ENCODE results near the gene PDE4B. TPM values are rescaled to one million over a fixed set of nuclear protein-coding genes. Genes with fewer than 3 reads are reported as not detected.

The PDE4B gene
- total RNA-seq, 2 donors from 2014 or later = 23.6 to 53.9 TPM

DNA sequence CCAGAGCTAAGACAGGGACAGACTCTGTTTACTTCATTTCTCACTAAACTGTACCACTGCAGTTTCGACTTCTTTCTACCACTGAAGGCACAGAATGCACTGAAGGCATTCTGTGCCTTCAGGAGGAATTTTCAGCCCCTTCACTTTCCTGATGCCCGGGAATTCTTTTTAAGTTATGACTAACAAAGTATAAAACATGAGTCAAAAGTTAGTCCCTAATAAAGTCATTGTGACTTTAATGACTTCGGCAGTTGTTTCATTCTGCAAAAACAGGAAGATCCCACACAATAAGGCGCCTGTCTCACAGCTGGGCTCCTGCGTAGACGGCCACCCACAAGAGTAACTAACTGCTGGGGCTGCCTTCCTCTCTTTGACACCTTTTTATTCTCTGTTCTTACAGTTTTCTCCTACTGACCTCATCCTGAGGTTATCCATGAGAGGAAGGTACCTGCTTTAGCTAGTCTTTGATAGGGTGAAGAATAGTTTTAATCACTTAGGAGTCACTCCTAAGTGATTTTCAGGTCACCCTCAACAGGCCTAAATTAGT is 557.4 kb downstream of the PDE4B start:
- no peaks in the 10 kb centered on the region for H3K27me3 Mint-ChIP-seq (ENCODE audit: low read depth)
- peak overlapping the region; percentile 71 to 79 for H3K4me3 Mint-ChIP-seq
- H3K9me3 Mint-ChIP-seq = peaks cover 0 to 1% of the 10 kb centered on the region in 2 donors
- peak; percentile 56 to 64 for ATAC-seq (replicated peaks in 1 of 2)
- peaks cover 3 to 5% of the 10 kb centered on the region in 2 donors for H3K36me3 Mint-ChIP-seq (ENCODE audit: insufficient read depth in 2 of 2)
- peak overlapping the region; percentile 77 for H3K27ac Mint-ChIP-seq
- peak; percentile 55 to 59 for DNase-seq
- H3K4me1 Mint-ChIP-seq (ENCODE audit: low read depth) = peaks cover 98% of the 10 kb centered on the region

DNA sequence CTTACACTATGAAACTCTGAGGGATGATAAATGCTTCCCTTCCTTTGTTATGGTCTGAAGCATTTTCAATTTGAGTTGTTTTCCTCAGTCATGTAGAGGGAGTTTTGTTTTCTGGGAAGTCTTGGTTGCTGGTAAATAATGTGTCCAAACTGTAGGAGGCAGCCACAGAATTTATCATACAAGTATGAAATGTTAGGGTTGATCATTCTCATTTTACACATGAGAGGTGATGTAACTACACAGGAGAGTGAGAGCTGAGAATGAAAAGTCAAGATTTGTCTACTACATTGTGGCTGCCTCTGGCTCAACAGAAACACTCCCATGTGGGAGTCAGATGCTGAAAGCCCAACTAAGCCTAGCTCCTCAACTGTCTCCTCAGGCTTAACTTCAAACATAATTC is 558.8 kb downstream of the PDE4B start:
- no peaks in the 10 kb centered on the region for H3K27me3 Mint-ChIP-seq (ENCODE audit: low read depth)
- H3K36me3 Mint-ChIP-seq (ENCODE audit: insufficient read depth in 2 of 2) = peaks cover 5 to 9% of the 10 kb centered on the region in 2 donors
- peak overlapping the region; percentile 71 to 79 for H3K4me3 Mint-ChIP-seq
- ATAC-seq (replicated peaks in 1 of 2) (peak; percentile 76 to 78), DNase-seq (peak in 1 of 2 donors; percentile 24)
- peaks cover 0 to 1% of the 10 kb centered on the region in 2 donors for H3K9me3 Mint-ChIP-seq
- peaks cover 98% of the 10 kb centered on the region for H3K4me1 Mint-ChIP-seq (ENCODE audit: low read depth)
- peak overlapping the region; percentile 77 for H3K27ac Mint-ChIP-seq

DNA sequence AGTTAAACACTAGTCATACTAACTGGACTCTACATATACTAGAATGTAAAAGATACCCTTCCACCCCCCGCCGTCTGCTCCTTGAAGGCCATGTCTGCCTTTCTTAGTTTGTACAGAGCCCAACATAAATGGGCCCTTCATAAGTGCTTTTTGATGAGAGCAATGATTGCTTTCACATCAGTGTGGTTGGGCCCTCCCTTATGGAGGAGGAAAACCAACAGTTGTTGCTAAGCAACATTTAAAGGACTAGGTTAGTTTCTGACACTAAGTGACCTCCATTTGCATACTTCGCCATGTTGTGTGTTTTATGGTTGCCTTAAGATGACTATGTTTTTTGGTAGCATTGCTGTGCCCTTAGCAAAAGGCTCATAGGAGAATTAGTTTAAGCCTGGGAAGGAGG is 559.2 kb downstream of the PDE4B start:
- H3K9me3 Mint-ChIP-seq = peaks cover 0 to 1% of the 10 kb centered on the region in 2 donors
- peaks cover 98% of the 10 kb centered on the region for H3K4me1 Mint-ChIP-seq (ENCODE audit: low read depth)
- ATAC-seq (replicated peaks in 1 of 2) = peak; percentile 46 to 62
- H3K36me3 Mint-ChIP-seq (ENCODE audit: insufficient read depth in 2 of 2) = peaks cover 5 to 13% of the 10 kb centered on the region in 2 donors
- H3K27ac Mint-ChIP-seq = peak overlapping the region; percentile 77
- H3K4me3 Mint-ChIP-seq = peak overlapping the region; percentile 71 to 79
- H3K27me3 Mint-ChIP-seq (ENCODE audit: low read depth) = no peaks in the 10 kb centered on the region
- peak in 1 of 2 donors; percentile 23 for DNase-seq

DNA sequence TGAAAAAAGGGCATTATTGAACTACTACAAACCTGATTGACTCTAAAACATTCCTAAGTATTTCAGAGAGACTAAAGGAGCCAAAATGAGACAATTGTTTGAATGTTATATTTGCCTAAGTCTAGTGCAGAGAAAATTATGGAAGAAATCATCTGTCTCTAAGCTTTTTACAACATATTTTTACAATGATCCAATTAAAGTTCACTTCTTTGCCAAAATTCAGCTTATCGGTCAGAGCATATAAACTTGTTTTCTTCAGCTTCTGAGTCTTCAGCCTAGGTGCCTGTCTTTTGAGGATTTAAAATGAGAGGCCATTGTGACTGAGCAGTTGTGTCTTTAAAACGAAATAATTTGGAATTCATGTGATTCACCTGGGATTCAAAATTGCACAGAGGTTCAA is 560.1 kb downstream of the PDE4B start:
- ATAC-seq (replicated peaks in 1 of 2) (no peak), DNase-seq (no peak)
- H3K27ac Mint-ChIP-seq = peak overlapping the region; percentile 77
- H3K9me3 Mint-ChIP-seq = peaks cover 0 to 1% of the 10 kb centered on the region in 2 donors
- H3K4me1 Mint-ChIP-seq (ENCODE audit: low read depth) = peaks cover 98% of the 10 kb centered on the region
- H3K4me3 Mint-ChIP-seq = peak overlapping the region; percentile 71 to 79
- H3K36me3 Mint-ChIP-seq (ENCODE audit: insufficient read depth in 2 of 2) = peaks cover 5 to 13% of the 10 kb centered on the region in 2 donors
- no peaks in the 10 kb centered on the region for H3K27me3 Mint-ChIP-seq (ENCODE audit: low read depth)

DNA sequence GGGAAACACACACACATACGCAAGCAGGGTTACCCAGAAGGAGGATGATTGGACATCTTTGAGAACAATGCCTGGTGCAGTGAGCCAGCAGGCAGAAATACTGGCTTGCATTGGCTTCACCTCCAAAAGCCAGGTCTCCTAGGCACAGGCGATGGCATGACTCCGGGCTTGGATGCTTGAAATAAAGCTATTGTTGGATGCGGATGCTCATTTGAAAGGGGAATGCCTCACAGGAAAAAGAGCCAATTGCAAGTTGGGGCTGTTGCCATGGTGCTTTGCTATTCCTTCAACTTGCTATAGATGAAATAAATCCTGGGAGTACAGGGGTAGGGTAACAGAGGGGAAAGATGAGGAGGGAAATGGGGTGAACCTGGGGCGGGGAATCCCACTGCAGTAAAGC is 560.6 kb downstream of the PDE4B start:
- no peaks in the 10 kb centered on the region for H3K27me3 Mint-ChIP-seq (ENCODE audit: low read depth)
- no peak for ATAC-seq (replicated peaks in 1 of 2)
- peaks cover 98% of the 10 kb centered on the region for H3K4me1 Mint-ChIP-seq (ENCODE audit: low read depth)
- peak overlapping the region; percentile 71 to 79 for H3K4me3 Mint-ChIP-seq
- H3K9me3 Mint-ChIP-seq = peaks cover 0 to 1% of the 10 kb centered on the region in 2 donors
- H3K27ac Mint-ChIP-seq = peak overlapping the region; percentile 77
- DNase-seq = no peak
- peaks cover 5 to 16% of the 10 kb centered on the region in 2 donors for H3K36me3 Mint-ChIP-seq (ENCODE audit: insufficient read depth in 2 of 2)

DNA sequence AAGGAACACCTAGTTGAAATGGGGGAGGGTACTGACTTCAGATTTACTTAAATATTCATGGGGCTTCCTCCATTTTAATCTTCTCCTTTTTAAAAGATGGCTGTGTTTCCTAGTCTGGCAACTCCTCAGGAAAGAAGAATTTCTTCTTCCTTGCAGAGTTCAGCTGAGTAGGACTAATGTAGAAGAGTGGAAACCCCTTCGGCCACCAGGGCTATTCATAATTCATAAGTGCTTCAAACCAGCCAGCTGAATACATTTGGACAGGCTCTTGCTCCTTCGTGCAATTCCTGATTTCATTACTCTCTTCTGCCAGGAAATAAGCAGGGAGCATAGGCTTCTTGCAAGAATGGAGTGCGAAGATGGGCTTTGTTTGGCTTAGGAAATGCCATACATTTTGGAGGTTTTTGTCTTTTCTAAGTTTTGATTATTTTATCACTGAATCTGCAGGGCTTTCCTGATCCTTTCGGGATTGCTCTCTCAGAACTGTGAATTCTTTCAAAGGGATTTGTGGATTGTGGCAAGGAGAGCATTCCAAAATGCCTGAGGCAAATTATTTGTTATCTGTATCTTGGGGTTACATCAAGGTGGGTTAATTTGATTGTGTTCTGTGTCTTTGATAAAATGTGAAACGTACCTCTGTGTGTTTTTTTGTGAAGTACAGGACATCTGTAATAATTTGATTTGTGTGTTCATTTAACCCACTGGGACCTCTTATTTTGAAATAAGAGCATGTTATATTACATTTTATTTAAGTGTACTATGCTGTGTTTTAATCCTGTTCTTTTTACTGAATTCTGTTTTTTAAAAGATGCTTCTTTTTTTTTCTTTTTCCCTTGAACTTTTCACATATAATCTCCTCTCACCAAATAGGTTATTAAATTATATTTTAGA is 561.9 kb downstream of the PDE4B start:
- Mint-ChIP-seq H3K27ac (peak overlapping the region; percentile 76), H3K9me3 (peaks cover 0 to 1% of the 10 kb centered on the region in 2 donors), H3K4me1 (ENCODE audit: low read depth) (peaks cover 100% of the 10 kb centered on the region), H3K27me3 (ENCODE audit: low read depth) (no peaks in the 10 kb centered on the region), H3K4me3 (peak overlapping the region in 1 of 2 donors; percentile 15), H3K36me3 (ENCODE audit: insufficient read depth in 2 of 2) (peaks cover 7 to 20% of the 10 kb centered on the region in 2 donors)
- DNase-seq (no peak), ATAC-seq (replicated peaks in 1 of 2) (no peak)

DNA sequence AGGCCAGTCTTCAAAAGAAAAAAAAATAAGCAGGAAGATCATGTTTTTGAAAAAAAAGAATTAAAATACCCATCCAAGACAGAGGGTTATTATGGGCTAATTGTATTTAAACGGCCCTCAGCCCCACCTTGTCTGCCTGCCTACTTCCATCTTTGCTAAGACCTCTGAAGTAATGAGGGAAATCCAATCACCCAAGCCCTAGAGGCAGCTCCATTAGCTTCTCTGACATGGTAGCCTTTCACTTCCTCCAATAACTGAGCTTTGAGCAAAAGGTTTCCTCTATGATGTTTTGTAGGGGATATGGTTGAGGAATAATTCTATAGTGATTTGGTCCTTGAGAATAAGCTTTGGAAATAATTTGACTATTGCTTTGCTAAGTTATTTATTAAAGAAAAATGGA is 563.1 kb downstream of the PDE4B start:
- DNase-seq (no peak), ATAC-seq (replicated peaks in 1 of 2) (no peak)
- peaks cover 0 to 1% of the 10 kb centered on the region in 2 donors for H3K9me3 Mint-ChIP-seq
- H3K4me3 Mint-ChIP-seq = peak overlapping the region in 1 of 2 donors; percentile 79
- no peaks in the 10 kb centered on the region for H3K27me3 Mint-ChIP-seq (ENCODE audit: low read depth)
- peaks cover 98% of the 10 kb centered on the region for H3K4me1 Mint-ChIP-seq (ENCODE audit: low read depth)
- H3K36me3 Mint-ChIP-seq (ENCODE audit: insufficient read depth in 2 of 2) = peaks cover 7 to 21% of the 10 kb centered on the region in 2 donors
- H3K27ac Mint-ChIP-seq = peak overlapping the region; percentile 26

DNA sequence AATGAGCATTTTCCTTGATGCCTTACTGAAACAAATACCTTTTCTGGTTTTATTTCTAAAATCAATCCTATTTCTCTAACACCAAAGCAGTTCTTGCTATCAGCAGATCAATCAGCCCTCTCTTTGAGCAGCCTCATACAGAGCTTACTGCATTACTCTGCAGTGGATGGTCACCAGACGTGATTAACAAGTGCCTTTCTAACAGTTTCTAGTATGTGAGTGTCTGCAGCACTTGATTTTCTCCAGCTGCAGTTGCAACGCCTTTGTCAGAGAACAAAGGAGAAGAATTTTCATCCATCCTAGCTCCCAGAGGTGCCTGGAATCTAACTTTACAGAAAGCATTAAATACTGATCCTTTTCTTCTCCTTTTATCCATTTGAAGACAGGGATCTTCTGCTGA is 563.9 kb downstream of the PDE4B start:
- Mint-ChIP-seq H3K36me3 (ENCODE audit: insufficient read depth in 2 of 2) (peaks cover 10 to 21% of the 10 kb centered on the region in 2 donors), H3K9me3 (peaks cover 0 to 1% of the 10 kb centered on the region in 2 donors), H3K4me1 (ENCODE audit: low read depth) (peaks cover 94% of the 10 kb centered on the region), H3K27ac (peak overlapping the region; percentile 26), H3K4me3 (peak overlapping the region in 1 of 2 donors; percentile 79), H3K27me3 (ENCODE audit: low read depth) (no peaks in the 10 kb centered on the region)
- ATAC-seq (replicated peaks in 1 of 2) (no peak), DNase-seq (no peak)

DNA sequence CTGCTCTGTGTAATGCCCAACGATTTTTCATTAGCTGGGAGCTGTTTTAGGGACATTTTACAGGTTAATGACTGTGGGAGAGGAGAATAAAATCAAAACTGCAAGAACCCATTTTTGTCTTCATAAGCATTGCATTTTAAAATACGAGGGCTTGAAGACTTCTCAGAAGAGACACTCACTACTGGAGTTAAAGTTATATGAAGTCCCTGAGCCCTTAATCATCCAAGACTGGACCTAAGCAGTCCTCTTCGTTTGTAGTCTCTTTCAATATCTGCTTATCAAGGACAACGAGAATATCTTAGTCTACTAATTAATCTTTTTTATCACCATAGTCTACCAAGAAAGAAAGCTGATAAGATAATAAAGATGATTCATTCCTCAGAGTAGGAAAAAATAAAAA is 564.3 kb downstream of the PDE4B start:
- peaks cover 0 to under 1% of the 10 kb centered on the region in 2 donors for H3K9me3 Mint-ChIP-seq
- peaks cover 9 to 24% of the 10 kb centered on the region in 2 donors for H3K36me3 Mint-ChIP-seq (ENCODE audit: insufficient read depth in 2 of 2)
- DNase-seq = no peak
- peaks cover 94% of the 10 kb centered on the region for H3K4me1 Mint-ChIP-seq (ENCODE audit: low read depth)
- no peak for ATAC-seq (replicated peaks in 1 of 2)
- H3K27ac Mint-ChIP-seq = peak overlapping the region; percentile 26
- H3K27me3 Mint-ChIP-seq (ENCODE audit: low read depth) = no peaks in the 10 kb centered on the region
- peak overlapping the region in 1 of 2 donors; percentile 79 for H3K4me3 Mint-ChIP-seq

DNA sequence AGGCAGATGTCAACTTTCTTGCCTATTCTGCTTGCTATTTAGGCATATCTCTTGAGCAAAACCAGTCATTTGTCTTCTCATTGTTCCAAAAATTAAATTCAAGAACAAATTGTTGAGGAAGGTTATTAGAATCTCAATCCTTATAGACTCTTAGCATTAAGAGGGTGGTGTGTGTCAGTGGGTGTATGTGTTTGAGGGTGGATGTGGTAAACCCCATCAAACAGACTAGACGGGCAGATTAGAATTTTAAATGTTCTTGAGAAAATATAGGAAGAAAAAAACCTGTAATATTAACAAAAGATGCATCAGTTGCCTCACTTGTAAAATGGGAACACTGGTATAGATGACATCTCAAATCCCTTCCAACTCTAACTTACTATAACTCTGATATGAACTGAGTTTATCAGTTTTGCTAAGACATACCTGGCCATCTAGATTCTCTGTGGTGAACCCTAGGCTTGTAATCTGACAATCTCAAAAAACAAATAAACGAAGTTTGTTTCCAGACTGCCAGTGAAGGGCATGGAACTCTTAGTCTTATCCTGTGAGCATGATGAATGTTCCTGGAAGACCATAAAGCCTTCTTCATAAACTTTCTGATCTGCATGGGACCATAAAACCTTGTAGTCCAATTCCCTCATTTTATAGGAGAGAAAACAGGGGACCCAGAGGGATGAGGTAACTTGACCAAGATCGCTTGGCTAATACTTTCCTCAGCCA is 564.9 kb downstream of the PDE4B start:
- no peak for ATAC-seq (replicated peaks in 1 of 2)
- Mint-ChIP-seq H3K36me3 (ENCODE audit: insufficient read depth in 2 of 2) (peaks cover 14 to 27% of the 10 kb centered on the region in 2 donors), H3K4me3 (peak overlapping the region in 1 of 2 donors; percentile 79), H3K27ac (peak overlapping the region; percentile 26), H3K4me1 (ENCODE audit: low read depth) (peaks cover 94% of the 10 kb centered on the region), H3K9me3 (no peaks in the 10 kb centered on the region), H3K27me3 (ENCODE audit: low read depth) (no peaks in the 10 kb centered on the region)
- DNase-seq = no peak

DNA sequence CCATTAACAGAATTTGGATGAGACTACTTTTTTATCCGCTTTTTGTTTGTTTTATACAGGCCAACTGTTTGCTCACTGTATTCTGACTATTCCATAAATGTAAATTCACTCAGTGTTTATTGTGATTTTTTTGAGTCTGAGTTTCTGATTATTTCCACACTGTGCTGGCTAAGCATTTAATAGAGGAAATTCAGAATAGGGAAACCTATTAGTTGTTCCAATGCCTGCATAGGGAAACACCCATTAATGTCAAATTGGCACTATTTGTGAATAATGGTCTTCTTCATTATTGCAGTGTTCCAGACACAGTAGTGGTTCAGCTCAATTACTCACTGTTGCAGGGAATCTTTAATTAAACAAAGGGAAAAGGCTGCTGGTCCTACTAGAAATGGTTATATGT is 566.6 kb downstream of the PDE4B start:
- Mint-ChIP-seq H3K4me3 (peak overlapping the region in 1 of 2 donors; percentile 22), H3K27me3 (ENCODE audit: low read depth) (no peaks in the 10 kb centered on the region), H3K4me1 (ENCODE audit: low read depth) (peaks cover 86% of the 10 kb centered on the region), H3K9me3 (no peaks in the 10 kb centered on the region), H3K27ac (peak overlapping the region; percentile 27), H3K36me3 (ENCODE audit: insufficient read depth in 2 of 2) (peaks cover 17 to 32% of the 10 kb centered on the region in 2 donors)
- DNase-seq = no peak
- no peak for ATAC-seq (replicated peaks in 1 of 2)

DNA sequence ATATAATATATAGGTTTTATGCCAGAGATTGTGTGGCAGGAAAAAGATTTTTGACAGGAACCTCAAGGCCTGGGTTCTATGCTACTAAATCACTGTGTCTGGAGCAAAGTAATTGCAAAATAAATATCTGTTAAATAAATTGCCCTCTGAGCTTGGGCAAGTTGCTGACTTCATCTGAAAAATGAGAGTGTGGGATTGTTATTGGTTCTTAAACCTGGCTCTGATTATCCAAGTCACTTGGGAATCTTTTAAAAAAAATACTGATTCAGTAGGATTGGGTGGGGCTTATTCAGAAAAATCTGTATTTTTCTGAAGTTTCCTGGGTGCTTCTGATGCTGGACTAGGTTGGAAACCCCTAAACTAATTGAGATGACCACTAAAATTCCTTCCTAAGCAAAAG is 567.1 kb downstream of the PDE4B start:
- H3K4me1 Mint-ChIP-seq (ENCODE audit: low read depth) = peaks cover 86% of the 10 kb centered on the region

More for the DNA sequence above, 567.1 kb downstream of the PDE4B start:
- no peak for ATAC-seq (replicated peaks in 1 of 2)
- Mint-ChIP-seq H3K36me3 (ENCODE audit: insufficient read depth in 2 of 2) (peaks cover 17 to 38% of the 10 kb centered on the region in 2 donors), H3K27me3 (ENCODE audit: low read depth) (no peaks in the 10 kb centered on the region), H3K4me3 (no peak overlapping the region), H3K27ac (no peak overlapping the region), H3K9me3 (no peaks in the 10 kb centered on the region)
- no peak for DNase-seq

All from activated T-cell treated with anti-CD3 and anti-CD28 coated beads, Interleukin-2, amount 50 U/mL, for 72 hours (primary cell).